Glutamatergic neuron (in vitro differentiated cells): ENCODE results near the gene PEX7. TPM values are rescaled to one million over a fixed set of nuclear protein-coding genes. Genes with fewer than 3 reads are reported as not detected.
A peak's percentile ranks its signal among the peaks of the same experiment; 100 is the strongest.
"Not testable (repeated sequence)": the region's sequence is repeated elsewhere in the genome, so short reads cannot be mapped to it uniquely, and the experiment has no call there.

Experiments used
- DNase-seq: peaks from one replicate; pipeline ENCODE4 v3.0.0; 2022
- H3K27ac Mint-ChIP-seq: one replicate; pipeline ENCODE4 v1.8.0; 2020; ENCODE audit warnings: mild to moderate bottlenecking, mixed read lengths, inconsistent platforms; ENCODE audit not compliant: unreplicated experiment
- H3K27me3 Mint-ChIP-seq: one replicate; pipeline ENCODE4 v1.8.0; 2020; ENCODE audit warnings: mild to moderate bottlenecking, moderate library complexity, mixed read lengths, inconsistent platforms; ENCODE audit not compliant: unreplicated experiment
- H3K36me3 Mint-ChIP-seq: one replicate; pipeline ENCODE4 v1.8.0; 2020; ENCODE audit warnings: mild to moderate bottlenecking, mixed read lengths, inconsistent platforms; ENCODE audit not compliant: unreplicated experiment
- H3K4me1 Mint-ChIP-seq: one replicate; pipeline ENCODE4 v1.8.0; 2020; ENCODE audit warnings: mild to moderate bottlenecking, low read depth, mixed read lengths, inconsistent platforms; ENCODE audit not compliant: unreplicated experiment
- H3K4me3 Mint-ChIP-seq: one replicate; pipeline ENCODE4 v1.8.0; 2020; ENCODE audit warnings: mild to moderate bottlenecking, mixed read lengths, inconsistent platforms; ENCODE audit not compliant: unreplicated experiment
- H3K9me3 Mint-ChIP-seq: one replicate; pipeline ENCODE4 v1.8.0; 2020; ENCODE audit warnings: mild to moderate bottlenecking, moderate library complexity, mixed read lengths, inconsistent platforms; ENCODE audit not compliant: unreplicated experiment
- CTCF ChIP-seq: fragments of 200-600 bp; sonication (generic); IDR thresholded peaks from one replicate; pipeline ENCODE4 v1.5.0; 2021; ENCODE audit not compliant: partially characterized antibody, unreplicated experiment
- total RNA-seq: library from RNA; stranded (reverse); fragmentation: NEBNext Ultra II Directional; extraction: Animal tissue kit (Norgen Biotek cat#: 25700); gene quantifications from one replicate; pipeline ENCODE4 v1.2.1, GENCODE V29; 2021; ENCODE audit not compliant: unreplicated experiment

The PEX7 gene
- total RNA-seq, 1 donor from 2014 or later: 4.1 TPM

- Mint-ChIP-seq H3K36me3 (no peaks in the 10 kb centered on the region), H3K27me3 (peaks cover 2% of the 10 kb centered on the region), H3K4me3 (no peak overlapping the region), H3K9me3 (peaks cover 2% of the 10 kb centered on the region), H3K27ac (no peak overlapping the region), H3K4me1 (peaks cover 6% of the 10 kb centered on the region)
- no peak for TF ChIP-seq CTCF
- DNase-seq: no peak
Observed at GRCh38 chr6:136955123-136955522, 132.7 kb downstream of the PEX7 start.

DNA sequence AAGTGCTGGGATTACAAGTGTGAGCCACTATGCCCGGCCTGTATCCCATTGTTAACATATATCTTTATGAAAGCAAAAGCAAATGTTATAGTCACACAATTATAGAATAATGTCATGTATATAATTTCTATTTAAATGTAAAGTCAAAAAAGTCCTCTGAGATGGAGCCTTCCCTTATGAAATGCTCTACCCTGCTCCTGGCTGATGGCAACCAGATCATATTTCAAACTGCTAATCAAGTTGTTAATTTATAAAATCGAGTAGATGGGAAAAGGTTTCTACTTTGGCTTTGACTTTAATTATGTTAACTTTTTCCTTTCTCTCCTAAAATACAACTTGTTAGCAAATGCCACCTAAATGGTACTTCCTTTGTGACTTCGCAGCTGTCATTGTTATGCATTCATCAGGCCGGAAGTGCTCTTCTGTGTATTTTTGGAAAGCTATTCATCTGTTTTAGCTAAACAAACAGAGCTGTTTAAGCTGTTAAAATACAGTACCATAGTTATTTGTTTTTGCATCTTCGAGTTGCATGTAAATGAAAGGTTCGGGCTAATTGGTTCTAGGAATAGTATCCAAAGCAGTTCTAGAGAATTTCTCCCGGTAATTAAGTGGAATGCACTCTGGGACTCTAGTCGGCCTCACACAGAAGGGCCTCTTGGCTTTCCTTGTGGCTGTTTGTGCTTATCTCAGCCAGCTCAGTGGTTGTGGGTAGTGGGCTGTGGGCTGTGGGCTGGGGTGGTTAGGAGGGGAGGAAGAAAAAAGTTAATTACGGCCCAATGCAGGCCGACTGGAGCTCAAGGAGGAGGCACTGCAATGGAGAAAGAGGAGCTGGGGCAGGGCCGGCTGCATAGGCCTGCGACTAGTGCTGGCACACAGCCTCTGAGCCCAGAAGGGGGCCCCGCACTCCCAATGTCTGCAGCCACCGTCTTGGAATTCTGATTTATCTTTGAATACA lies 134.5 kb downstream of the PEX7 start:
- Mint-ChIP-seq H3K4me3 (no peak overlapping the region), H3K4me1 (peaks cover 9% of the 10 kb centered on the region), H3K9me3 (peaks cover 2% of the 10 kb centered on the region), H3K27me3 (peaks cover 2% of the 10 kb centered on the region), H3K36me3 (no peaks in the 10 kb centered on the region), H3K27ac (peak overlapping the region; percentile 63)
- peak; percentile 45 for DNase-seq
- no peak for TF ChIP-seq CTCF

DNA sequence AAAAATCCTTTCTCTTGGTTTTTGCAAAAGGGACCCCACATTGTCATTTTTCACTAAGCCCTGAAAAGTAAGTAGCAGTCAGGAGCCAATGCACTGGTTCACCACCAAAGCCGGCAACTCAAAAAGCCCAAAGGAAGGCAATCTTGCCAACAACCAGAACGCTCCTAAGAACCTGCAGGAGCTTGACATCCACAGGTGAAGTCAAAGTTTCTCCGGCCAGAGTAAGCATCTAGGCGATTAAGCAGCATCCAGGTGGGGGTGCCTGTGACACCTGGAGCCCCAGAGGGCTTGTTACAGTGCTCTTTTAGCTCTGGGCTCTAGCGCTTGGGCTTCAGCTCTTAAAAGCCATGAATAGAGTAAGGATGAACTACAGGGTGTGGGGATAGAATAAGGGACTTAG lies 135.8 kb downstream of the PEX7 start:
- Mint-ChIP-seq H3K36me3 (no peaks in the 10 kb centered on the region), H3K4me1 (peaks cover 17% of the 10 kb centered on the region), H3K27ac (no peak overlapping the region)

GRCh38 chr6:136959471-136959891 lies 137.1 kb downstream of the PEX7 start:
- no peaks in the 10 kb centered on the region for H3K36me3 Mint-ChIP-seq
- H3K9me3 Mint-ChIP-seq: peaks cover 4% of the 10 kb centered on the region
- no peak for TF ChIP-seq CTCF
- H3K27ac Mint-ChIP-seq: no peak overlapping the region
- H3K27me3 Mint-ChIP-seq: peaks cover 2% of the 10 kb centered on the region
- peaks cover 27% of the 10 kb centered on the region for H3K4me1 Mint-ChIP-seq
- DNase-seq: no peak
- H3K4me3 Mint-ChIP-seq: no peak overlapping the region

More for the DNA sequence above, 135.8 kb downstream of the PEX7 start:
- peaks cover 2% of the 10 kb centered on the region for H3K27me3 Mint-ChIP-seq
- DNase-seq: no peak
- peaks cover 4% of the 10 kb centered on the region for H3K9me3 Mint-ChIP-seq
- no peak for TF ChIP-seq CTCF
- H3K4me3 Mint-ChIP-seq: no peak overlapping the region

GRCh38 chr6:136959935-136960334 lies 137.5 kb downstream of the PEX7 start:
- not testable (repeated sequence) for H3K27ac Mint-ChIP-seq, H3K4me3 Mint-ChIP-seq, H3K27me3 Mint-ChIP-seq

More at GRCh38 chr6:136959935-136960334, 137.5 kb downstream of the PEX7 start:
- peaks cover 27% of the 10 kb centered on the region for H3K4me1 Mint-ChIP-seq
- H3K9me3 Mint-ChIP-seq, DNase-seq, H3K36me3 Mint-ChIP-seq: not testable (repeated sequence)
